ACC112 (cell line): ENCODE measurements around the gene ZDHHC8.

Experiments used
- H2AFZ ChIP-seq: fragments of 200-600 bp; sonication (generic); one replicate; pipeline ENCODE4 v1.6.0; 2017; ENCODE audit warnings: antibody characterized with exemption, low read length; ENCODE audit not compliant: unreplicated experiment
- H3K27ac ChIP-seq: fragments of 200-600 bp; sonication (generic); 2 replicates; pipeline ENCODE4 v1.5.1; 2014; ENCODE audit warnings: low read depth, mild to moderate bottlenecking, antibody characterized with exemption, low read length, moderate library complexity
- H3K27me3 ChIP-seq: fragments of 200-600 bp; sonication (generic); 2 replicates; pipeline ENCODE4 v1.6.1; 2014; ENCODE audit warnings: mild to moderate bottlenecking, antibody characterized with exemption, low read length, moderate library complexity, mixed read lengths; ENCODE audit not compliant: insufficient read depth
- H3K36me3 ChIP-seq: fragments of 200-600 bp; sonication (generic); 2 replicates; pipeline ENCODE4 v1.6.1; 2016; ENCODE audit warnings: mild to moderate bottlenecking, antibody characterized with exemption, low read length, moderate library complexity, mixed read lengths; ENCODE audit not compliant: insufficient read depth
- H3K4me1 ChIP-seq: fragments of 200-600 bp; sonication (generic); one replicate; pipeline ENCODE4 v1.6.1; 2016; ENCODE audit warnings: low read length, mixed read lengths; ENCODE audit not compliant: insufficient read depth, unreplicated experiment, control insufficient read depth
- H3K4me3 ChIP-seq: fragments of 200-600 bp; sonication (generic); 2 replicates; pipeline ENCODE4 v1.5.1; 2014; ENCODE audit warnings: mild to moderate bottlenecking, low read depth, low read length
- H3K79me2 ChIP-seq: fragments of 200-600 bp; sonication (generic); one replicate; pipeline ENCODE4 v1.6.0; 2016; ENCODE audit warnings: low read length; ENCODE audit not compliant: control insufficient read depth, unreplicated experiment, insufficient read depth

The ZDHHC8 gene

DNA sequence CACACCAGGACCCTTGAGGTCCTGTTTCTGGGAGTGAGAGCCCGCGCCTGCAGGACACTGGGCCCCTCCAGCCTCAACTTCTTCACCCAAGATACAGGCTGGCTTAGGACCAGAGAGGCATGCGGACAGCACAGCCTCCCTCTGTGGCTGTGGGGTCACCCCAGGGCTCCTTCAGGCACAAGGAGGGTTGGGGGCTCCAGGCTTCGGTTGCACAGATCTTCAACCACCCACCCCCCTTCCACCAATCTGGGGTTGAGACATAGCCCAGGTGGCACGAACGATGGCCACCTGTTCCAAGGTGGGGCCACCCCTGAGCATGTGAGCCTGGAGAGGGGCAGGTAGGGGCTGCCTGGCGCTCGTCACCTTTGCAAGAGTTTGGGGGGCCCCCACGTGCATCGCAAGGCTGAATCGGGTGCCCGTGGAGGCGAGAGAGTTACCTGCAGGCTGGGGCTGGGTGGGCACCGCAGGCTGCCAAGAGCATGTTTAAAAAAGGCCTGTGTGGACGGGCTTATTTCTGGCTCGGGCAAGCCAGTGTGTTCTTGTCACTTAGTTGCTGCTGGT is 1.2 kb downstream of the ZDHHC8 start:
- H3K27me3 ChIP-seq: no peaks in the 10 kb centered on the region
- H3K4me1 ChIP-seq: peaks cover 6% of the 10 kb centered on the region
- H3K79me2 ChIP-seq: peaks cover 32% of the 10 kb centered on the region
- no peak overlapping the region for H2AFZ ChIP-seq
- H3K4me3 ChIP-seq: peak overlapping the region; percentile 90
- H3K36me3 ChIP-seq: no peaks in the 10 kb centered on the region
- H3K27ac ChIP-seq: no peak overlapping the region

DNA sequence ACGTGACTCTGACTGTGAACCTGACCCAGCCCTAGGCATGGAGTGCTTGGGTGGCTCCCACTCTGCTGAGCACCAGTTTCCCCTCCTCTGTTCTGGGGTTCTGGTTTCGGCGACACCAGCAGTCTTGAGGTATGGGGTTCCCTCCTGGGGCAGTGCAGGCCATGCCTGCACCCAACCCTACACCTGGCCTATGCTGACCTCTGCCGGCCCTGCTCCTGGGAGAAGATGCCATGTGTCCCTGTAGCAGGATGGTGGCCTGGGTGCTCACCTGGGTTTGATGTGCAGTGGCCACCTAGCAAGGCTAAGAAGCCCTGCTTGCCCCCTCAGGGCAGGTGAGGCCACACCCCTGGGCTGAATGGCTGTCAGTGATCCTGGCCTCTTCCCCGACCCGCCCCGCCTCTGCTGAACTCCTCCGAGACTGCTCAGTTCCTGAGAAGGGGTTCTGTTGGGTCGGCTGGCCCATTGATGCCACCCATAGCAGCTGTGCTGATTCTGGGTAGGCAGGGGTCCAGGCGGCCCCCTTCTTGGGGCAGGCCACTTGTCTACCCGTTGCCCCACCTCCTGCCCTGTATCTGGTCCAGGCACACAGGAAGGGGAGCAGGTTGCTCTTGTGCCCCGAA is 2.4 kb downstream of the ZDHHC8 start:
- Histone ChIP-seq H2AFZ (no peak overlapping the region), H3K27ac (no peak overlapping the region), H3K27me3 (no peaks in the 10 kb centered on the region), H3K36me3 (no peaks in the 10 kb centered on the region), H3K79me2 (peaks cover 32% of the 10 kb centered on the region), H3K4me3 (no peak overlapping the region), H3K4me1 (peaks cover 6% of the 10 kb centered on the region)

GRCh38 chr22:20135265-20135664 is 3.7 kb downstream of the ZDHHC8 start:
- Histone ChIP-seq H2AFZ (no peak overlapping the region), H3K27ac (no peak overlapping the region), H3K36me3 (no peaks in the 10 kb centered on the region), H3K4me3 (no peak overlapping the region), H3K79me2 (peaks cover 32% of the 10 kb centered on the region), H3K27me3 (no peaks in the 10 kb centered on the region), H3K4me1 (peaks cover 6% of the 10 kb centered on the region)

DNA sequence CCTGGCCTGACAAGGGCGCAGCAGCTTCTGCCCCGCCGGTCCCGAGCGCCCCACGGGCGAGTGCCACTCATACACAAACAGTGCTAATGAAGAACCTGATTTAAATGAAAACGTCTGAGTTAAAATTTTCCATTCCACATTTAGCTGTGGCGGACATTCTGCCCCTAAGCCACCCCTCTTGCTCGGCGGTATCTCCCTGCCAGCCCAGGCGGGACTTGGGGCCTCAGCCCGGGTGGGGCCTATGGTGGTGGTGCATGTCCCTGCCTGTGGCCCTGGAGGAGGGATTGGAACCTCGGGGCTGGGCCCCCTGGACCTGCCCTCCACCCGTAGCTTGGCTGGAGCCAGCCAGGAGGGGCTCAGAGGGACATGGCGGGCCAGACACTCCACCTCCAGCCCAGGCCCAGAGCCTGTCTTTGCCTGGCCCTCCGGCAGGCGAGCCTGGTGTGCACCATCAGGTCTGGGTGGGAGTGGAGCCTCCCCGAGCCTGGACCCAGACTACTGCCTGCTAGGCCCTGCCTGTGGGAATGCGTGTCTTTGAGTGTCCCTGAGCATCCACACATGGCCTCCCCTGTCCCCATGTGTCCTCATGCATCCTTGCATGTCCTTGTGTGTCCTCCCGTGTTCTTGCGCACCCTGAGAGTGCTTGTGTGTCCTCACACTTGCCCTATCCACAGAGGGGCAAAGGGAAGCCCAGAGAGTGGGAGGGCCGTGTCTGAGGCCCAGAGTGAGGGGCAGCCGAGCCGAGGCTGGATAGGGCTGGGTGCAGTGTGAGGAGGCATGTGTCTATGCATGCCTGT is 4.4 kb downstream of the ZDHHC8 start:
- no peaks in the 10 kb centered on the region for H3K27me3 ChIP-seq

DNA sequence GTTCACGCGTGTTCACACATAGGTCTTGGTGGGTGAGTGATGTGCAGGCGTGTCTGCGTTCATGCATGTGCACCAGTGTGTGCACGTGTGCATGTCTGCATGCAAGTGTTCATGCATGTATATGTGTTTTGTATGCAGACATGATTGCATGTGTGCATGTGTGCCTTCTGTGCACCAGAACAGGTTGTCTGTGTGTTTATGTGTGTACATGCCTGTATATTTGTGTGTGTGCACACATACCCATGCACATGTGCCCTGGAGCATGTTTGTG is 4.9 kb downstream of the ZDHHC8 start:
- H3K36me3 ChIP-seq: no peaks in the 10 kb centered on the region
- no peak overlapping the region for H2AFZ ChIP-seq
- no peak overlapping the region for H3K27ac ChIP-seq
- H3K79me2 ChIP-seq: peaks cover 32% of the 10 kb centered on the region
- H3K4me1 ChIP-seq: peaks cover 8% of the 10 kb centered on the region
- no peak overlapping the region for H3K4me3 ChIP-seq
- no peaks in the 10 kb centered on the region for H3K27me3 ChIP-seq

More for the DNA sequence above, 4.4 kb downstream of the ZDHHC8 start:
- Histone ChIP-seq H3K27ac (no peak overlapping the region), H3K36me3 (no peaks in the 10 kb centered on the region), H3K4me3 (no peak overlapping the region), H2AFZ (no peak overlapping the region), H3K79me2 (peaks cover 32% of the 10 kb centered on the region), H3K4me1 (peaks cover 6% of the 10 kb centered on the region)

DNA sequence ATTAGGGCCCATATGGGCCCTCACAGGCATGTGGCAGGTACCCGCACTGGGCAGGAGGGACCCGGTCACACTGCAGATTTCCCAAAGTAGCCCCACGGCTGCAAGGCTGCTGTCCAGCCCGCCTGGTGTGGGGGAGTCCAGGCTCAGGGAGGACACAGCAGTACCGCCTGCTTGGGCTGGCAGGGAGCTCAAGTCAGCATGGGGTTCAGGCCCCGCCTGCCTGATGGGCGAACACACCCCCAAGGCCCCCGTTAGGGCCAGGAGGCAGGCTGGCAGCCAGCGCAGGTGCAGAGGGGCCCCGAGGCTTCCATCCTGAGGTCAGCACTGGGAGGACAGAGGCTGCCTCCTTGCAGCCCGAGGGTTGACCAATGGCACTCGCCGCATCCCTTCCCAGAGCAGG is 5.5 kb downstream of the ZDHHC8 start:
- no peaks in the 10 kb centered on the region for H3K27me3 ChIP-seq
- peaks cover 29% of the 10 kb centered on the region for H3K79me2 ChIP-seq
- no peaks in the 10 kb centered on the region for H3K36me3 ChIP-seq
- H3K4me3 ChIP-seq: no peak overlapping the region
- H2AFZ ChIP-seq: no peak overlapping the region
- H3K27ac ChIP-seq: no peak overlapping the region
- peaks cover 14% of the 10 kb centered on the region for H3K4me1 ChIP-seq

- peaks cover 21% of the 10 kb centered on the region for H3K79me2 ChIP-seq
- H3K27ac ChIP-seq: no peak overlapping the region
- H3K4me3 ChIP-seq: no peak overlapping the region
- H2AFZ ChIP-seq: no peak overlapping the region
- H3K27me3 ChIP-seq: no peaks in the 10 kb centered on the region
- peaks cover 14% of the 10 kb centered on the region for H3K4me1 ChIP-seq
- no peaks in the 10 kb centered on the region for H3K36me3 ChIP-seq
Observed at GRCh38 chr22:20137671-20138416, 6.2 kb downstream of the ZDHHC8 start.

- Histone ChIP-seq H3K79me2 (peaks cover 18% of the 10 kb centered on the region), H3K4me3 (no peak overlapping the region)
Observed at GRCh38 chr22:20138417-20138738, 6.8 kb downstream of the ZDHHC8 start.

DNA sequence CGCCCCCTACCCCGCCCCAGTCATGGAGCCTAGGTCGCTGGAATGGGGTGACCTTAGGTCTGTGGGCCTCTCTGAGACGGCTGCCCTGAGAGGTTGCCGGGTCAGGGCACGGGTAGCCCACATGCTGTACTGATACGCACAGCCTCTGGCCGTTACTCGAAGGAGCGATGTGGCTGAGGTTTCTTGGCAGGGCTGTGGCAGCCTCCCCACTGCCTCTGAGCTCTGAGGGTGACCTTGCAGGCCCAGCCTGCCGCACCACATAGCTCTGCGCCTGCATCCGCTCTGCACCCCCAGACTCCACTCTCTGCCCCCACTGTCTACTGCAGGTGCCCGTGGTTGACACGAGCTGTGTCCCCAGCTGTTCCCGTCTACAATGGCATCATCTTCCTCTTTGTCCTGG is 7.3 kb downstream of the ZDHHC8 start:
- Histone ChIP-seq H3K27me3 (no peaks in the 10 kb centered on the region), H3K4me1 (peaks cover 10% of the 10 kb centered on the region), H3K4me3 (no peak overlapping the region), H2AFZ (no peak overlapping the region), H3K79me2 (peaks cover 18% of the 10 kb centered on the region), H3K27ac (no peak overlapping the region), H3K36me3 (no peaks in the 10 kb centered on the region)

More at GRCh38 chr22:20138417-20138738, 6.8 kb downstream of the ZDHHC8 start:
- no peaks in the 10 kb centered on the region for H3K36me3 ChIP-seq
- no peak overlapping the region for H2AFZ ChIP-seq
- H3K27me3 ChIP-seq: no peaks in the 10 kb centered on the region
- H3K27ac ChIP-seq: no peak overlapping the region
- peaks cover 10% of the 10 kb centered on the region for H3K4me1 ChIP-seq

- H3K36me3 ChIP-seq: no peaks in the 10 kb centered on the region
Observed at GRCh38 chr22:20139391-20140106, 7.9 kb downstream of the ZDHHC8 start.

More at GRCh38 chr22:20139391-20140106, 7.9 kb downstream of the ZDHHC8 start:
- Histone ChIP-seq H3K27ac (no peak overlapping the region), H2AFZ (no peak overlapping the region), H3K4me1 (peaks cover 10% of the 10 kb centered on the region), H3K79me2 (peaks cover 15% of the 10 kb centered on the region), H3K4me3 (no peak overlapping the region), H3K27me3 (no peaks in the 10 kb centered on the region)
